Measurements from ENCODE around the gene RNF150. TPM values are rescaled to one million over a fixed set of nuclear protein-coding genes. Genes with fewer than 3 reads are reported as not detected.

The RNF150 gene
- total RNA-seq, 1 experiment from 2014 or later = not detected

DNA sequence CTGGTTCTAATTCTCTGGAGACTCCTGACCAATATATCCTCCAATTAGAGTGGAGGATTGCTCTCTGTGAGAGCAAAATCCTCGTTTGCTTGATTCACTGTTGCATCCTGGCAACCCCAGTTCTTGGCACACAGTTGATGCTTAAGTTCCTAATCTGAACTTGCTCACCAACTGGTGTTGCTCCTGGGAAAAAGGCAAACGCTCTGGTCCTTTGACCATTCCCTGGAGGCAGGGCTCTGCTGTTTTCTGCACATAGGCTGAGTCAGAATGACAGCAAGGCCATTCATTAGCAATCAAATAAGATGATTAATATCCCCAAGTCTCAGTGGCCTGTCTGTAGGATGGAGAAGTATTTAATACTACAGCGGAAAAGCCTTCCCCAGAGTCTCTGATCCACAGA lies 204.4 kb downstream of the RNF150 start:
- DNase-seq (ENCODE audit: low spot score) = no peak

DNA sequence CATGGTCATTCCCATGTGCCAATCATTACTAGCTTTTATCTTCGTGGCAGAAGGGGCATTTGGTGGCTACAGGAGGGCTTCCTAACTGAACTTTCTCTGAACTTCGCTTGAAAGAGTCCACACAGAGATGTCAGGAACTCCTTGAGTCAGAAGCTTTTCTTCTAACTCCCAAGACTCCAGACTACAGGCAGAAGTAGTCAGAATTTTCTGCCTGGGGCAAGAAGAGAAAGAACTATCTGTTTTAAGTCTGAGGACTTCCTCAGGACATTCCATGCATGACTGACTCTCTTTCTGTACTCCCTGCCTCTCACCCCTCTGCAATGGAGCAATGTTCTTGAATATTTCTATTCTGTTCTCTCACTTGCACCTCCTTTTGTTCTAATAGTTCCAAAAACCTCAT lies 206.6 kb downstream of the RNF150 start:
- DNase-seq (ENCODE audit: low spot score) = no peak

DNA sequence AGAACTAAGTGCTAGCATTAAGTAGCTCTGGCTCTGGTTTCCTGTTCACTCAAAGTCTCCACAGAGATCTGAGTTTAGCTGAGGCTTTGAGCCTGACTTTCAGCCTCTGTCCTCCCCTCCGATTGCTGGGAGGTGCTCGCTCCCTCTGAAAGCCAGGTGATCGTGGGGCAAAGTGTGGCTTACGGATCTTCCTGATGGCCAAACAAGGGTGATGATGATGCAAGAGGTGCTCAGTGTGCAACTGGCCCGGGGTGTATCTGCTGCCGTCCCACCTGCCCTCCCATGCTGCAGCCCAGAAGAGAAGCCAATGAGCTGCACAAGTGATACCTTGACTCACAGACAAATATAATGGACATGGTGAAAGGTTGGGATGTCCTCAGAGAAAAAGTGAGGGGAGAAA lies 207.9 kb downstream of the RNF150 start:
- no peak for DNase-seq (ENCODE audit: low spot score)

DNA sequence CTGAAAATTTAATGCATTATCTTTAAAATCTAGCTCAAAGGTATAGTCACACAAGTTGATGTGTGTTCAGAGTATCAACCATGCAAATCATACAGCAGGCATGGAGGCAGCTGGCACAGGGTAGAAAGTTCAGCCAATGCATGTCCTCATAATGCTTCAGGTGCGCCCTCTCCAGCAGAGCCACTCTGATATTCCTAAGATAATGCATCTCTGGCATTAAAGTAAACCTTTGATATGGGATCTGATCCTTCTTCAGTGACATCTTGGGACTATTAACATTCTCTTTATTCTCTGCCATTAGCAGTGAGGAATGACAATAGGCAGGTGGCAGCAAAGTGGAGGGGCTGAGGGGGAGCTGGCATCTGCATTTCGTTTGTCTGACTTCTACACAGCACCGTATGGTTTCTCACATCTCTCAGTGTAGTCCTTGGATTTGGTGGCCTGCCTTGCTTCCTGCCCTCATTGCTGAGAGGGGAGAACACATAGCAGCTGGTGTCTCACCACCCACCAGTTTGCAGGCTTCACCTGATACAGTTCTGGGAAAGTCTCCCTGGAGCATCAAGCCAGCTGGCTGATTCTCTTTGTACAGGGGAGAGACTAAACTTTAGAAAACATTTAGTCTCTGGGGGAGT lies 208.4 kb downstream of the RNF150 start:
- no peak for DNase-seq (ENCODE audit: low spot score)

DNA sequence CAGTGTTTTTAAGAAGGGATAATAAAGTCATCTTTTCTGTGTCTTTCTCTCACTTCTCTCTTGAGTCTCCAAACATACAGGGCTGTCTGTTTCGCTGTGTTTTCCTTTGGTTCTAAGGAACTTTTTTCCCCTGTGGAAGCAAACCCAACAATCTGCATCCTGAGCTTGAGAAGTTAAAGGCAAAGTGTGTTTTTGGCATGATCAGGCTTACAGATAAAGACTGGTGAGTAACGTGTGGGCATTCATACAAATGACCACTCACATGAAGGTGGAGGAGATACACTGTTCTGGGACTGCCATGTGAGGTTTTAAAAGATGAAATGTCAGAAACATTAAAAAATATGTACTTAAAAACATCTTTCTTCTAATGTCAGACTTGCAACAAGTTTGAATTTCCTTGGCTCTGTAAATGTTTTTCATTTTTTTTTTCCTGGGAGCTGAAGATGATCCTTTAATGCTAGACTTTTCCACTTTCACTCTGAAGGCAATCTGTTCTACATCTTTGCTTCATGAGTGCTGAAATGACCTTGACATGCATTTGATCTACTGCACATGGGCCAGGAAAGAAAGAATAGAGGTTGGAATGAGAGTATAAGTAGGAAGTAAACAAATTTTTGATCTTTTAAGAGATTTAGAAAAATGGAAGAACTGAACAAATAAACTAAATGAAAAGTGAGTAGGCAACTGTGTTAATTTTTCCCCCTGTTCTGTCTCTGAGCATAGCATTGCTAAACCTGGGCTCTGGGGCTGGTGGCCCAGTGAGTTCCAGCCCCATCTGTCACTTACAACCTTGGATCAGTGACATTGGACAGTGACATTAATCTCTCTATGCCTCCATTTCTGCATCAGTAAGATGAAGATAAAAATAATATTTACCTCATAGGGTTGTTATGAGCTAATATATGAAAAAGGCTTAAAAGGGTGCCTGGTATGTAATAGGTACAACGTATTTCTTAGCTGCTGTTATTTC lies 226.0 kb downstream of the RNF150 start:
- DNase-seq (ENCODE audit: low spot score) = no peak

DNA sequence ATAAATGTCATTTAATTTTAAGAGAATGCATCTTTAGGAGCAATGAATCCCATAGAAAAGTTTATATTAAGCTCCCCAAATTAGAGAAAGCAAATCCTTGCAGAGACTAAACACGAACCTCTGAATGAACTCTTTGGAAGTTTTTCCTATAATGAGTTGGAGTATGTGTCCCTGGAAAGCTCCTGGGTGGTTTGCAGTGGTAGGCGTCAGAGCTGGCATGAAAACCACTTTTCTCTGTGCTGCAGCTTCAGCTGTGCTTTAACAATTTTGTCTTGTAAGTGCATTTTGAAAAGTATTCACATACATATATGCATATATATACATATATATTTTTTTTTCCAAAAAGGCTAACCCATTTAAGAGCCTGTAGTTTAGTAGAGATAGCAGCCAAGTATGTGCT lies 228.4 kb downstream of the RNF150 start:
- no peak for DNase-seq (ENCODE audit: low spot score)

DNA sequence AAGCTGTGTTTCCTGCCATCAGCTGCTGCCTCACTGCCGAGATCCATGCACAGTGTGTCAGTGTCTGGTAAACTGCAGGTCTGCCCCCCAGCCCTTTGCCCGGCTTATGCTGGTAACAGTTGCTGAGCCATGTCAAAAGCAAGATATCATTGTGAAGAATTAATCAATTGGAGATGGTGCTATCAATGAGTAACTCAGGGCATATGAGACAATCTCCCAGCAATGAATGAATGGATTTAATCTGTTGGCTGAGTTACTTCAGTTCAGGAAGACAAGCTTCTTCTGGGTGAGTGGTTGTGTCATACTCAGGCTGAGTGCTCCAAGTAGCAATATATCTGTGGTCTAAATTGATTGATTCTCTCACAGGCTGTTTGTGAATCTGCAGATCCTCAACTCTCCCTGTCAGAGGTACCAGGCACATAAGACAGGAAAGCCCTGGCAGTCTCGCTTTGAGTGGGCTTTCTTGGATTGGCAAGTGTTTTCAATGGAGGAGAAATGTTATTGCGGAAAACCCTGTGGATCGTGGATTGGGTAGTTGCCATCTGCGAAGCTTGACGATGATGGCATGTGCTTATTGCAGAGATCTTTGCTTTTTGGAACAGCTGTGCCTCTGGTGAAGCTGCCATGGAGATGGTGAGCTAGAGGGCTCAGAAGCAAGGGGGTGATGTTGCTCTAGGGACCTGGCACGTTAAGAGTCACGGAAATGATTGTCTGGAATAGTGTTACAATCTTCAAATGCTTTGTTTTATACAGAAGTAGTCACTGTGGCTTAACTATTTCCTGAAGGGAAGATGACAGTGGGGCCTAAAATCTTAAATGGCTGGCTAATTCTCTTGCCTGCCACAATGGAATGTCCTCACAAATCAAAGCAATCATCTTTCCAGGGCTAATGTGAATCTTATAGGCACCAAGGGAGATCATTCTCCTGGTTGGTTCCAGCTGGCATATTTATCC lies 229.5 kb downstream of the RNF150 start:
- no peak for DNase-seq (ENCODE audit: low spot score)

DNA sequence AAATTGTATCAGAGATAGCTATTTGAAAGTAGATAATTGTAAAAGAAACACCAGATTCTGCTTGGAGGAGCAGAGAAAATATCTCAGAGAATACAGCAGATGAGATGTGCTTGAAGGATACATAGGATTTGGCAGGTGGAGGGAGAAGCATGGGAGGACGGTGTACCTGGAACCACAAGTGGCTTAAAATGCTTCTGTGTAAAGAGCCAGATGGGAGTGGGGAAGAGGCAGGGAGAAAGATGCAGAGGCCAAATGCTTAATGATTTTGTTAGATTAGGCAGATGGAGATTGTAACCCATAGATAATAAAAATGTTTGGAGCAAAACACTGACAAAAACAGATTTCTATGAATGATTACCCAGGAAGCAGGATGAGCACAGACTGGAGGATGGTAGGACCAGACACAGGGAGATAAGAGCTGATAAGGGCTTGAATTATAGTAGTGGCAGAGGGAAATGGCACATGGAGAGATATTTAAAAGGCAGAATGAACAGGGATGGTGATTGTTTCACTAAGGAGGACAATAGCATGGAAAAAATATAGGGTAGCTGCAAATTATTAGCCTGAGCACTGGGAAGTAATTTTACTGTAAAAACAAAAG lies 231.4 kb downstream of the RNF150 start:
- no peak for DNase-seq (ENCODE audit: low spot score)

DNA sequence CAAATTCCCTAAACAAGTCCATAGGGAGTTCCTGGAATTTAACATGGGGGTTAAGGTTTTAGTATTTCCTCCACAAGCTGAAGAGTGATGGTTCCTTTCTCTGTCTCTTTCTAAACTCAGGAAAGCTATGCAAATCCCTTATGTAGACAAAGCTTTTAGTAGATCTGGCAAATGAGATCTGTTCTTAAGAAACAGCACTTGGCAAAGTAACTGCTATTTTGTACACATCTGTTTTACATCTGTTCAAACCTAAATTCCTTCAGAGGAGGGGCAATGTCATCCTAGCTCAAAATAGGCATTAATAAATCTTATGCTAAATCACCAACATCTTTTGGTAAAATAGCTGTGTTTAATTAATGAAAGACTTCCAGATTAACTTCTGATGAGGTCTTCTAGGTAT lies 239.3 kb downstream of the RNF150 start:
- no peak for DNase-seq (ENCODE audit: low spot score)

DNA sequence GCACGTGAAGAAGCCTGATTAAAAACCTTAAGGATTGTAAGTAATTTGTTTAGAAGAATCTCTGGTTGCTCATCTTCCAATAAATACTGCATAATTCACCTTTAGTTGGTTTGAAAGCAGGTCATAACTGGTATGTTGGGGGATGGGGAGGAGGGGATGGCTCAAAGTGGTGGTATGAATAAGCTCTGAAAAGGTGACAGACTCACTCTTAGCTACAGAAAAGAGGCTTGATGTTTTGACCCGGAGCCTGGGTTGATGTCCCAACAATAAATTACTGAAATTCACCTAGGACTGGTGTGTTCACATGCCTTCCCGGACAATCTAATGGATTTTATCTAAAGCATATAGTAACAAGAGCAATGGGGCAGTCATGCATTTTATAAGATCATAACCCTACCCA lies 245.2 kb downstream of the RNF150 start:
- no peak for DNase-seq (ENCODE audit: low spot score)

DNA sequence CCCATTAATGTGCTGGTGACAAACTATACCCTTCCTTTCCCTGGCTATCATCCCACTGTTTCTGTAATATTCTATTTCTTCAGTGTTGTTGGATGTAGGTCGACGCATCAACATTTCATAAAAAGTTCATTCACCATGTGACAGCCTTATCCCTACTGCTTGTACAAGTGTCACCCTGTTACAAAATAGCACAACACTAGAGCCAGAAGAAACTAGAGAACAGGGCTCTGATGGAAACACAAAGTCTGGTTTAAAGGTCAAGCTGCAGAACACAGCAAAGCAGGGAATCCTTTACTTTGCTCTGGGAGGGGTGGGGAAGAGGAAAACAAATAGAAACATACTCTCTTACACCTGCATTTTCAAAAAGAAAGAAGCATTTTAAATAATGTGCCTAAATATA lies 245.8 kb downstream of the RNF150 start:
- DNase-seq (ENCODE audit: low spot score) = no peak

DNA sequence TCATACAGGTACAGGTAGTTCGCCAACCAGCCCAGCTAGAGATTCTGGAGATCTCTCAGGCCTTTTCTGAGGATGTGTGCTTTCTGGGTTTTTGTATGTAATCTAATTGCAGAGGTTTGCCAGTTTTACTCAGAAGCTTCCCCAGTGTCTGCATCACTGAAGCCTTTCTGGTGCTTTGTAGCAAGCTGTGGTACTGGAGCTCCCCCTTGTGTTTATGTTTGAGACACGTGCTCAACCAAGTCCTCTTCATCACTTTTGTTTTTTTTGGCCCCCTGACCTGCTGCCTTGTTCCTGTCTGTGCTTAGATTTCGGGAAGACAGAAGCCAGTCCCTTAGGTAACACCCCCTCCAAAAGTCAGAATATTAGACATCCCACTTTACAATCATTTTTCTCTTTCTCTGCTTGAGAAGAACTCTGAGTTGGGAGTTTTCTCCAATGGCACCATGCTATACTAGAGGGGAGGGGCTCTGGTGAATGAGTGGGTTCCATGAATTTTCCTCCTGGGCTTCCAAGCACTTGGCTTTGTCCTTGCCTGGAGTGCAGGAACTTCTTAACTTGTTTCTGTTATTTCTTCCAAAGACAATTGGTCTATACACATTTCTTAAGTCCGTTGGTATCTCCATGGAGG lies 248.7 kb downstream of the RNF150 start:
- peak; percentile 65 for DNase-seq (ENCODE audit: low spot score)

DNA sequence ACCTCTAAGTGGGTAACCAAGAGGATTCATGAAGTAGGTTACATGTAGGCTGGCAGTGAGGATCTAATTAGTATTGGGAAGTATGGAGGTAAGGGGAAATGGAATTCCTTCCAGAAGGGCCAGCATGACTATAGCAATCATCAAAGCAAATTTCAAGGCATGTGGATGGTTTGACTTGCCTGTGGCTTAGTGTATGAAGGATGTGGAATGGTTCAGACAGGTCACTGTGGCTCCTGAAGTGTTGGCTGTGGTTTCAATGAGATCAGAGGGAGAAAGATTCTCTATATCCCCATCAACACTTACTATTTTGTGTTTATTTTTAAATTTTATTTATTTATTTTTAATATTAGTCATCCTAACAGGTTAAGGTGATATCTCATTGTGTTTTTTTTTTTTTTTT lies 255.5 kb downstream of the RNF150 start:
- no peak for DNase-seq (ENCODE audit: low spot score)

DNA sequence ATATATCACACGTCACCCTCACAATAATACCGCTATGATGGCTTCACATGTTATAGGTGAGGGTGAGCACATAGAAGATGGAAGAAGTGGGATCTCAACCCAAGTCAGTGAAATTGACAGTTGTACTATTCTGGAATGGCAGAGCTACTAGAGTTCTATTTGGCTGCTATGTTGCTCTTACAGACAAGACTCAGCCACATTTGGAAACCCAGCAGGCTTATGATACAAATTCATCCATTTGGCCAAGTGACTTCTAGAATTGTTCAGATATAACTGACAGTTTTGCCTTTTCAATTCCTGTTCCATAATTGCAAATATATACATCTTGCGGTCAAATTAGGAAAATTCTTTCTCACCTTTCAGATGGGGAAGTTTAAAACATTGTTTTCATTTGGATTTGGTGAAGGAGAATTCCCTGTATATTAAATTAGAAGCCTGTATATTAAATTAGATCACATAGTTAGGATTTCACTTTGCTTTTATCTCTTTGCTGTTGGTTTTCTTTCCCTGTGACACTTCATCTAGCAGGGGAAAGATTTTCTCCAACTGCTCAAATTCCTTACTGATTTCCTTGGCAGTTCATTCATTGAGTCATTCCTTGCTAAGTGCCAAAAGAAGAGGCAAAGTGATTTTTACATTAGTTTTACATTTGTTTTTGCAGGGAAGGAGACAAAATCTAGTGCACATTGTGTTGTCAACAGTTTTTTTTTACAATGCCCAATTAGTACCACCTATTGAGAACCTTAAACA lies 256.5 kb downstream of the RNF150 start:
- DNase-seq (ENCODE audit: low spot score) = no peak

DNA sequence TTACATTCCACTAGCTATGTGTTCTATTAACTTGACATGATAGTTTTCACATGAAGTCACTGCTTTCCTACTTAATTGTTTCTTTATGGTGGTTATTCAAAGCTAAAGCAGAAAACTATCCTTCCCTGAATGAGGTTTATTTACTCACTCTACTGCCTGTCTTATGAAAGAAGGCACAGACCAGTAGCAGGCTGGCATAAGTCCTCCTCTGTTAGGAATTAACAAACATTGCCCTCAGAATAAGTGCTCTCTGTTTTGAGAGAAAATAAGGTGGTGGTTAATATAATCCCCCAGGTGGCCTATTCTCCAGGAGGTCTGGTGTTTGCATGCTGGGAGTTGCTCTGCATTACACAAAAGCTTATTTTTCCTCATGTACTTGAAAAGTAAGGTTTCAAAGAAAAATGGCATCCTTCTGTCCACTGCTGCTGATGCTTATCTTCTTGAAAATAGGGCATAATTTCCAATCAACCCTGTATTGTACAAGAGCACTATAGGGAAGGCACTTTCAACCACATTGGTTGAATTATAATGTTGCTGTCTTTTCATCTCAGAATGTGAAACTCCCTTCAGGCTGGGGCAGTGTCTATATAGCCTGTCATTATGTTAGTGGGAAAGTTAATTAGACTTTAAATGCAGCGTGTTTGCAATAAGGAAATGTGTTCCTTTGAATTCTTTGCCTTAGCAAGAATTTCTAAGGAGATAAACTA lies 257.4 kb downstream of the RNF150 start:
- no peak for DNase-seq (ENCODE audit: low spot score)

DNA sequence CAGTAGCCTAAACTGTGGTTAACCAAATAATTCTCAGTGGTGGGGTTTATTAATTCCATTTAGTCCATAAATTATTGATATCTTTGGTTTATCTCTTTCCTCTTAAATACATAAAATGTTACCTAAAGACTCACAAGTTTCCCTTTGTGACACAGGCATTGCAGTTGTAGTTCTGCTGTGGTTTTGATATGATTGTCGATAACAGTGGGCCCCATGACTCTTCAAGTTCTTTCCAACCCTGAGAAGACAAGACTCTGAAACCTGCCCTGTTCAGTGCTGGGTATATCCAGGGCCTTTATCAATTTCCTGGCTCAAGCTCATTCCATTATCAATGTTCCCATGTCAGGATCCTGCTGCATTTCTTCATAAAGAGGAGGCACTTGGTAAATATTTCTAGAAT lies 259.2 kb downstream of the RNF150 start:
- DNase-seq (ENCODE audit: low spot score) = no peak

DNA sequence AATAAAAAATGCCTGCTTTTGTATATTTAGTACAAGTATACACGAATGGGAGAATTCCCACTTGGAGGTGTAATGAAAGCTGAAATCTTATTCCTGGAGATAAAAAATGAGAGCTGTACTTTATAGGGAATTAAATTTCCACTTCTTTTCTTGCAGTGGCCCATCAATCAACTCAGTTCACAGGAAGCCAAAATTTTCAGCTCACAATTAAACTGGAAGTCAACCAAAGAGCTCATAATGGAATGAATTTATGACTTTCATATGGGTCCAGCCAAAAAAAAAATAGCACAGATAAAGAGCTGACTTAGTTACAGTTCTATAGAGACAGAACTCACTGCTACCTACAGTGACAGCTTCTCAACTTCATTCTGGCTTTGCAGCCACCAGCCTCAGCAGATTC lies 261.9 kb downstream of the RNF150 start:
- DNase-seq (ENCODE audit: low spot score) = no peak

DNA sequence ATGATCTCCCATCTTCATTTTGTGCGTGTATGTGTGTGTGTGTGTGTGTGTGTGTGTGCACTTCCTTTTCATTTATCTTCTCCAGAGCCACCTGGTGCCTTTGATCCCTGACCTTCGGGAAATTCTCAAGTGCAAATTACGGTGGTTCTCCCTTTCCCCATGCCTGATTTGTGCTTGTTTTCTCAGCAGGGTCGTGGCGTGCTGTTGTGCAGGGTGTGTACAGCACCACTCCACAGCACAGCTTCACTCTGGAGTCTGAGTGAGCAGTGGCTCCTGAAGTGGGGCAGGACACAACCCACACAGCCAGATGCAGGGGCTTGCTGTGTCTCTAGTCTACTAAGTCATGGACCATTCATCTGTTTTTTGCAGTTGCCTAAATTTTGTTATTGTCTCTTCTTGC lies 262.8 kb downstream of the RNF150 start:
- DNase-seq (ENCODE audit: low spot score) = no peak

DNA sequence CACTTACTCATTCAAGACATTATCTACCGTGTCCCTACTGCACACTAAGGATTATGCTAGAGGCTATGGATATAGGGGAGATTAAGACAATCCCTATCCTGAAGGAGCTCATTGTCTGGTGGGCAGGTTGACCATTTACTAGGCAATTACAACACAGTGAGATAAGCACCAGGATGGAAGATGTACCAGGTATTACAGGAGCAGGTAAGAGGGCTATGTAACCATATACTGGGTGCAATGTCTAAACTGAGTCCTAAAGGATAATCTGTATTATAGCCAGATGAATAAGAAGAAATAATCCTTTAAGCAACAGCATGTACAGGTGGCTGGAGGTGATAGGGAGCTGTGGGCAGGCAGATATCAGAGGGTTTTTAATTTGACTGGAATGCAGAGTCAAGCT lies 263.8 kb downstream of the RNF150 start:
- no peak for DNase-seq (ENCODE audit: low spot score)

DNA sequence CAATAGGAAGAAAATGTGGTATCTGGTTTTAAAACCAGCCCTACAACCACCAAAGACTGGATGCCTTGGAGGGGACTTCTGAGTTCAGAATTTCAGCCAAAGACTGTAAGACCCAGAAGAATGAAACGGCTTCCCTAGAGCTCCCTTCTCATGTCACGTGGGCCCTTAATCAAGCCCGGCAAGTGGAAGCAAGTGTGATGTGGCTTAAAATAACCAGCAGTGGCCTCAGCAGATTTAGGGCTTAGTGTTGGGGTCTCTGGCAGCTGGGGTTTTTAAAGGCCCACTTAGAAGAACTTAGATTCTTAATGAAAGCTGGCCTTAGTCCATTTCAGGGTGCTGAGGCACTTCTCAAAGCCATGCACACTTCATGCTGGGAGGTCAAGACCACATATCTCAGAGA lies 265.9 kb downstream of the RNF150 start:
- DNase-seq (ENCODE audit: low spot score) = no peak

Measured in HT-29 (cell line).